Medulla oblongata (tissue), 1 donor: ENCODE measurements around the gene DNAH9.
A peak's percentile ranks its signal among the peaks of the same experiment; 100 is the strongest.

ENCODE experiments used
- DNase-seq: peaks from one replicate; pipeline ENCODE4 v3.0.0-alpha.2; 2015; ENCODE audit errors: extremely low spot score

Gene DNAH9

GRCh38 chr17:11589716-11590115, 8.6 kb upstream of the DNAH9 start:
- no peak for DNase-seq

GRCh38 chr17:11601661-11602060, 3.4 kb downstream of the DNAH9 start:
- no peak for DNase-seq

GRCh38 chr17:11608396-11608795, 10.1 kb downstream of the DNAH9 start:
- peak; percentile 25 for DNase-seq

- DNase-seq = no peak
Observed at GRCh38 chr17:11610999-11611566, 12.8 kb downstream of the DNAH9 start.

- DNase-seq = no peak
Observed at GRCh38 chr17:11612956-11613355, 14.7 kb downstream of the DNAH9 start.

GRCh38 chr17:11618861-11619566, 20.7 kb downstream of the DNAH9 start:
- no peak for DNase-seq

GRCh38 chr17:11622492-11622891, 24.2 kb downstream of the DNAH9 start:
- no peak for DNase-seq

- no peak for DNase-seq
Observed at GRCh38 chr17:11624976-11625375, 26.7 kb downstream of the DNAH9 start.

GRCh38 chr17:11625878-11626277, 27.6 kb downstream of the DNAH9 start:
- DNase-seq = no peak

GRCh38 chr17:11627301-11627940, 29.2 kb downstream of the DNAH9 start:
- no peak for DNase-seq

GRCh38 chr17:11628374-11628773, 30.1 kb downstream of the DNAH9 start:
- DNase-seq = no peak

- DNase-seq = no peak
Observed at GRCh38 chr17:11628831-11629230, 30.6 kb downstream of the DNAH9 start.

- no peak for DNase-seq
Observed at GRCh38 chr17:11636771-11637170, 38.5 kb downstream of the DNAH9 start.

GRCh38 chr17:11637796-11638195, 39.5 kb downstream of the DNAH9 start:
- no peak for DNase-seq

- DNase-seq = no peak
Observed at GRCh38 chr17:11638700-11639265, 40.5 kb downstream of the DNAH9 start.

GRCh38 chr17:11639736-11640462, 41.6 kb downstream of the DNAH9 start:
- DNase-seq = no peak

- DNase-seq = no peak
Observed at GRCh38 chr17:11640463-11640814, 42.2 kb downstream of the DNAH9 start.

- no peak for DNase-seq
Observed at GRCh38 chr17:11641521-11642275, 43.4 kb downstream of the DNAH9 start.

- no peak for DNase-seq
Observed at GRCh38 chr17:11642655-11643054, 44.4 kb downstream of the DNAH9 start.

- DNase-seq = no peak
Observed at GRCh38 chr17:11643851-11644250, 45.6 kb downstream of the DNAH9 start.
